ENCODE data around the gene ADGRD2.

ADGRD2 gene

GRCh38 chr9:124456341-124457078 lies 6.3 kb downstream of the ADGRD2 start:
- DNase-seq (ENCODE audit: low read depth in 3 of 3, low spot score in 1 of 3), result no peak

GRCh38 chr9:124457079-124457886 lies 7.0 kb downstream of the ADGRD2 start:
- no peak for DNase-seq (ENCODE audit: low read depth in 3 of 3, low spot score in 1 of 3)

GRCh38 chr9:124457887-124458431 lies 7.7 kb downstream of the ADGRD2 start:
- no peak for DNase-seq (ENCODE audit: low read depth in 3 of 3, low spot score in 1 of 3)

- DNase-seq (ENCODE audit: low read depth in 3 of 3, low spot score in 1 of 3), result no peak
Measured at GRCh38 chr9:124458441-124458840, 8.2 kb downstream of the ADGRD2 start.

- DNase-seq (ENCODE audit: low read depth in 3 of 3, low spot score in 1 of 3), result no peak
Measured at GRCh38 chr9:124462739-124463138, 12.5 kb downstream of the ADGRD2 start.

- DNase-seq (ENCODE audit: low read depth in 3 of 3, low spot score in 1 of 3), result no peak
Measured at GRCh38 chr9:124465736-124466135, 15.5 kb downstream of the ADGRD2 start.

- no peak for DNase-seq (ENCODE audit: low read depth in 3 of 3, low spot score in 1 of 3)
Measured at GRCh38 chr9:124467410-124468060, 17.3 kb downstream of the ADGRD2 start.

GRCh38 chr9:124468061-124468740 lies 17.9 kb downstream of the ADGRD2 start:
- no peak for DNase-seq (ENCODE audit: low read depth in 3 of 3, low spot score in 1 of 3)

- no peak for DNase-seq (ENCODE audit: low read depth in 3 of 3, low spot score in 1 of 3)
Measured at GRCh38 chr9:124469011-124469832, 19.0 kb downstream of the ADGRD2 start.

- DNase-seq (ENCODE audit: low read depth in 3 of 3, low spot score in 1 of 3), result no peak
Measured at GRCh38 chr9:124470306-124470705, 20.1 kb downstream of the ADGRD2 start.

- no peak for DNase-seq (ENCODE audit: low read depth in 3 of 3, low spot score in 1 of 3)
Measured at GRCh38 chr9:124470726-124471125, 20.5 kb downstream of the ADGRD2 start.

GRCh38 chr9:124471761-124472160 lies 21.5 kb downstream of the ADGRD2 start:
- DNase-seq (ENCODE audit: low read depth in 3 of 3, low spot score in 1 of 3), result no peak

- DNase-seq (ENCODE audit: low read depth in 3 of 3, low spot score in 1 of 3), result no peak
Measured at GRCh38 chr9:124472770-124473169, 22.5 kb downstream of the ADGRD2 start.

- no peak for DNase-seq (ENCODE audit: low read depth in 3 of 3, low spot score in 1 of 3)
Measured at GRCh38 chr9:124473310-124473709, 23.1 kb downstream of the ADGRD2 start.

GRCh38 chr9:124474151-124474550 lies 23.9 kb downstream of the ADGRD2 start:
- no peak for DNase-seq (ENCODE audit: low read depth in 3 of 3, low spot score in 1 of 3)

GRCh38 chr9:124475158-124475867 lies 25.1 kb downstream of the ADGRD2 start:
- DNase-seq (ENCODE audit: low read depth in 3 of 3, low spot score in 1 of 3), result no peak

GRCh38 chr9:124475868-124476690 lies 25.8 kb downstream of the ADGRD2 start:
- no peak for DNase-seq (ENCODE audit: low read depth in 3 of 3, low spot score in 1 of 3)

GRCh38 chr9:124477211-124477647 lies 27.0 kb downstream of the ADGRD2 start:
- DNase-seq (ENCODE audit: low read depth in 3 of 3, low spot score in 1 of 3), result no peak

Measured in stimulated activated CD4-positive, alpha-beta T cell treated with anti-CD3 and anti-CD28 coated beads, TNF-alpha, amount 100 ng/mL, for 1 hour (primary cell).